Measurements from ENCODE around the gene KIRREL2.

GRCh38 chr19:35911173-35911572 is 54.5 kb downstream of the KIRREL2 start:
- no peak for TF ChIP-seq CTCF (IDR thresholded peaks at IDR 0.05)
- TF ChIP-seq POLR2AphosphoS5 (IDR thresholded peaks at IDR 0.05), result no peak
- TF ChIP-seq POLR2A (IDR thresholded peaks at IDR 0.05), result no peak

All from prostate gland (tissue), 2 donors.